H1 (cell line): ENCODE measurements around the gene SP8. TPM values are rescaled to one million over a fixed set of nuclear protein-coding genes. Genes with fewer than 3 reads are reported as not detected.

Source experiments
- CTCF ChIA-PET: fragments of 300-600 bp; sonication (Branson Sonifier 250); formaldehyde crosslinking; loops from one replicate; lab custom pipeline; 2021; ENCODE audit not compliant: partially characterized antibody; lab: Charles Lee
- POLR2A ChIA-PET: fragments of 300-600 bp; sonication (Branson Sonifier 250); formaldehyde crosslinking; loops from one replicate; lab custom pipeline; 2021; ENCODE audit warnings: inconsistent platforms; ENCODE audit not compliant: partially characterized antibody; lab: Charles Lee
- DNase-seq, 2 experiments: peaks; one replicate each; pipeline versions ENCODE4 v3.0.0 to v3.0.0-alpha.2; 2010 to 2022; ENCODE audit warnings: low spot score in 2 of 2, low read depth in 1 of 2, mixed read lengths in 1 of 2
- FAIRE-seq: peaks from 2 replicates; lab custom pipeline; 2011; peaks lifted over from hg19 to GRCh38; lab: Jason Lieb, UNC
- H2AFZ ChIP-seq: 2 replicates; pipeline ENCODE4 v1.8.1; 2012; ENCODE audit warnings: low read length, inconsistent platforms
- H2AK5ac ChIP-seq: 2 replicates; pipeline ENCODE4 v1.6.1; 2013; ENCODE audit warnings: low read depth, low read length
- H2BK120ac ChIP-seq: replicated peaks from 2 replicates; pipeline ENCODE3; 2013; ENCODE audit warnings: low read depth, low read length, inconsistent platforms
- H2BK12ac ChIP-seq: 2 replicates; pipeline ENCODE4 v1.6.1; 2013; ENCODE audit warnings: low read depth, low read length
- H2BK15ac ChIP-seq: 2 replicates; pipeline ENCODE4 v1.6.1; 2013; ENCODE audit warnings: low read length
- H2BK20ac ChIP-seq: 2 replicates; pipeline ENCODE4 v1.6.1; 2013; ENCODE audit warnings: low read length
- H2BK5ac ChIP-seq: 2 replicates; pipeline ENCODE4 v1.6.1; 2013; ENCODE audit warnings: low read depth, low read length
- H3K14ac ChIP-seq: 2 replicates; pipeline ENCODE4 v1.6.1; 2013; ENCODE audit warnings: inconsistent platforms; ENCODE audit not compliant: insufficient read length
- H3K18ac ChIP-seq: 2 replicates; pipeline ENCODE4 v1.6.1; 2013; ENCODE audit warnings: low read length; ENCODE audit errors: extremely low read depth
- H3K23ac ChIP-seq: 2 replicates; pipeline ENCODE4 v1.6.1; 2013; ENCODE audit warnings: inconsistent platforms; ENCODE audit not compliant: insufficient read length
- H3K23me2 ChIP-seq: 2 replicates; pipeline ENCODE4 v1.6.1; 2013; ENCODE audit warnings: low read depth, low read length
- H3K27ac ChIP-seq: 2 replicates; pipeline ENCODE4 v1.6.1; 2011; ENCODE audit warnings: low read depth, low read length, inconsistent platforms
- H3K27me3 ChIP-seq, 4 experiments: replicated peaks in 1 of 4; 1 replicate in 1 of 4; 2 replicates in 3 of 4; pipeline versions ENCODE4 v1.6.1 to v1.8.1; 2011 to 2013; ENCODE audit warnings: low read length in 3 of 4, mild to moderate bottlenecking in 3 of 4, inconsistent platforms in 2 of 4, mixed read lengths in 2 of 4, moderate library complexity in 1 of 4; ENCODE audit not compliant: control insufficient read depth in 3 of 4, insufficient read depth in 3 of 4; ENCODE audit errors: extremely low read depth in 1 of 4
- H3K36me3 ChIP-seq, 4 experiments: 2 replicates each; pipeline versions ENCODE4 v1.6.1 to v1.8.1; 2011 to 2013; ENCODE audit warnings: mild to moderate bottlenecking in 4 of 4, low read length in 3 of 4, moderate library complexity in 2 of 4, control low read depth in 1 of 4, inconsistent platforms in 1 of 4; ENCODE audit not compliant: insufficient read depth in 4 of 4, control insufficient read depth in 2 of 4
- H3K4ac ChIP-seq: replicated peaks from 2 replicates; pipeline ENCODE3; 2013; ENCODE audit warnings: low read length, low read depth, mixed read lengths, inconsistent platforms; ENCODE audit not compliant: insufficient read length
- H3K4me1 ChIP-seq, 4 experiments: replicated peaks in 1 of 4; 1 replicate in 1 of 4; 2 replicates in 3 of 4; pipeline versions ENCODE4 v1.6.1 to v1.8.1; 2011 to 2013; ENCODE audit warnings: low read length in 3 of 4, inconsistent platforms in 2 of 4, mixed read lengths in 1 of 4; ENCODE audit not compliant: insufficient read depth in 4 of 4, control insufficient read depth in 3 of 4
- H3K4me2 ChIP-seq, 2 experiments: 2 replicates each; pipeline versions ENCODE4 v1.6.1 to v1.8.1; 2011 to 2013; ENCODE audit warnings: low read depth in 2 of 2, low read length in 2 of 2, control low read depth in 1 of 2, inconsistent platforms in 1 of 2, mild to moderate bottlenecking in 1 of 2; ENCODE audit not compliant: insufficient read depth in 1 of 2
- H3K4me3 ChIP-seq, 4 experiments: fragments of 200-600, 300-600 bp in 1 of 4; sonication (generic), shearing (Covaris generic), sonication (Bioruptor Twin) in 1 of 4; 2 replicates each; pipeline versions ENCODE4 v1.5.1 to v1.8.1; 2011 to 2016; ENCODE audit warnings: low read length in 4 of 4, low read depth in 3 of 4, control low read depth in 2 of 4, inconsistent platforms in 2 of 4, mild to moderate bottlenecking in 2 of 4, mixed read lengths in 1 of 4, moderate library complexity in 1 of 4; ENCODE audit not compliant: insufficient read depth in 2 of 4; ENCODE audit errors: extremely low read depth in 1 of 4
- H3K56ac ChIP-seq: replicated peaks from 2 replicates; pipeline ENCODE3; 2013; ENCODE audit warnings: low read depth, mild to moderate bottlenecking, mixed read lengths, low read length, inconsistent platforms; ENCODE audit not compliant: insufficient read length
- H3K79me1 ChIP-seq: 2 replicates; pipeline ENCODE4 v1.6.1; 2013; ENCODE audit warnings: low read depth, low read length, control low read depth
- H3K79me2 ChIP-seq, 2 experiments: 2 replicates each; pipeline versions ENCODE4 v1.6.1 to v1.8.1; 2012 to 2013; ENCODE audit warnings: low read length in 2 of 2, mild to moderate bottlenecking in 2 of 2, inconsistent platforms in 1 of 2; ENCODE audit not compliant: insufficient read depth in 2 of 2, control insufficient read depth in 1 of 2
- H3K9ac ChIP-seq, 4 experiments: replicated peaks in 1 of 4; 1 replicate in 1 of 4; 2 replicates in 3 of 4; pipeline versions ENCODE4 v1.6.1 to v1.8.1; 2011 to 2013; ENCODE audit warnings: low read depth in 3 of 4, low read length in 3 of 4, control low read depth in 2 of 4, mild to moderate bottlenecking in 2 of 4, moderate library complexity in 2 of 4, inconsistent platforms in 1 of 4; ENCODE audit errors: extremely low read depth in 1 of 4
- H3K9me3 ChIP-seq, 2 experiments: 2 replicates each; pipeline versions ENCODE4 v1.6.1 to v1.8.1; 2012 to 2013; ENCODE audit warnings: mild to moderate bottlenecking in 2 of 2, moderate library complexity in 2 of 2, control low read depth in 1 of 2, inconsistent platforms in 1 of 2, low read depth in 1 of 2, low read length in 1 of 2, mixed read lengths in 1 of 2; ENCODE audit not compliant: insufficient read depth in 2 of 2
- H4K20me1 ChIP-seq, 2 experiments: replicated peaks in 1 of 2; 2 replicates each; pipeline versions ENCODE3 to v1.8.1; 2011 to 2013; ENCODE audit warnings: inconsistent platforms in 2 of 2, low read length in 2 of 2, mild to moderate bottlenecking in 1 of 2; ENCODE audit not compliant: insufficient read depth in 2 of 2, control insufficient read depth in 1 of 2
- H4K5ac ChIP-seq: 2 replicates; pipeline ENCODE4 v1.6.1; 2013; ENCODE audit warnings: low read length, low read depth, mixed read lengths, inconsistent platforms; ENCODE audit not compliant: insufficient read length
- H4K8ac ChIP-seq: 2 replicates; pipeline ENCODE4 v1.8.0; 2013; ENCODE audit warnings: mild to moderate bottlenecking, moderate library complexity, low read length, inconsistent platforms; ENCODE audit not compliant: insufficient read depth; ENCODE audit errors: extremely low read depth
- H4K91ac ChIP-seq: replicated peaks from 2 replicates; pipeline ENCODE3; 2013; ENCODE audit warnings: low read length, mixed read lengths, inconsistent platforms; ENCODE audit not compliant: insufficient read length
- RAD21 ChIP-seq, 2 experiments: IDR thresholded peaks in 1 of 2; conservative IDR thresholded peaks in 1 of 2; 2 replicates each; pipeline ENCODE4 v1.6.1; 2011; ENCODE audit warnings: low read depth in 2 of 2, low read length in 2 of 2, improper control_type of control experiment in 1 of 2, inconsistent platforms in 1 of 2, mild to moderate bottlenecking in 1 of 2, moderate library complexity in 1 of 2
- RNF2 ChIP-seq: fragments of 200-900, 300-1000 bp; sonication (generic); IDR thresholded peaks from 2 replicates; pipeline ENCODE4 v1.7.1; 2016; ENCODE audit warnings: borderline replicate concordance, low read depth, mild to moderate bottlenecking, antibody characterized with exemption, low read length; ENCODE audit not compliant: poor library complexity, severe bottlenecking; ENCODE audit errors: missing control alignments
- WGBS, 2 experiments: shearing (Covaris generic) in 1 of 2; methylation state at CpG; one replicate each; pipeline versions ENCODE4 v1.1.6 to v1.1.7; 2013 to 2015; ENCODE audit warnings: low lambda C conversion rate in 2 of 2, mixed read lengths in 2 of 2, inconsistent platforms in 1 of 2, low coverage in 1 of 2, missing lambda C conversion rate in 1 of 2; ENCODE audit not compliant: insufficient replicate concordance in 2 of 2, insufficient coverage in 1 of 2, insufficient read length in 1 of 2; ENCODE audit errors: extremely low coverage in 1 of 2, missing lambda C conversion rate in 1 of 2; 5-methylcytosine and 5-hydroxymethylcytosine counted together
- polyA plus RNA-seq, 7 experiments: library from polyadenylated mRNA; depleted of rRNA in 3 of 7; stranded (reverse) in 5 of 7; unstranded in 2 of 7; fragments of >200 nt in 5 of 7; fragments of 200-250 nt in 2 of 7; gene quantifications; 1 replicate in 5 of 7; 2 replicates in 1 of 7; 4 replicates in 1 of 7; pipeline versions ENCODE4 v1.2.1 to v1.2.3, GENCODE V29; 2011 to 2013; ENCODE audit warnings: missing spikeins in 2 of 7, mixed read lengths in 2 of 7
- total RNA-seq: library from RNA; stranded (reverse); fragmentation: NEBNext Ultra II Directional; extraction: Animal tissue kit (Norgen Biotek cat#: 25700); gene quantifications from 2 replicates; pipeline ENCODE4 v1.2.1, GENCODE V29; 2021

Gene SP8
- total and polyA plus RNA-seq, 2 of the 8 experiments (the other 6 are each of a cell fraction or from before 2014, with no cell fraction given) = 11.3 to 12.0 TPM

GRCh38 chr7:20786049-20786412 is 655 bp downstream of the SP8 start:
- no peak overlapping the region for H3K27ac ChIP-seq
- no peaks in the 10 kb centered on the region for H3K36me3 ChIP-seq
- 2% methylated on average over 10 of the region's 10 CpGs; no CpG with 5 or more reads in 1 of the 2 experiments for WGBS, 2 experiments
- H2BK20ac ChIP-seq = no peak overlapping the region
- H4K20me1 ChIP-seq = no peaks in the 10 kb centered on the region
- H2AFZ ChIP-seq = no peak overlapping the region
- peaks cover 0 to 28% of the 10 kb centered on the region in 2 experiments; a peak in 2 of 4 replicates for H3K79me2 ChIP-seq
- FAIRE-seq (no peak), DNase-seq (no peak)
- peak overlapping the region; percentile 95 to 99 for H3K4me2 ChIP-seq
- peaks cover 25% of the 10 kb centered on the region for H3K23me2 ChIP-seq
- no peak overlapping the region for H3K4ac ChIP-seq
- no peak overlapping the region for H3K23ac ChIP-seq
- H3K14ac ChIP-seq = no peak overlapping the region
- no peak overlapping the region for H4K91ac ChIP-seq
- no peak overlapping the region for H4K8ac ChIP-seq
- H3K4me3 ChIP-seq = peak overlapping the region; percentile 80 to 92 (median 86)
- H3K79me1 ChIP-seq = no peaks in the 10 kb centered on the region
- no peaks in the 10 kb centered on the region for H3K9me3 ChIP-seq
- no peak overlapping the region for H2BK12ac ChIP-seq
- no peak overlapping the region for H3K56ac ChIP-seq
- no peak overlapping the region for H2BK5ac ChIP-seq
- peaks cover 0 to 25% (median 15%) of the 10 kb centered on the region in 4 experiments; a peak in 6 of 7 replicates for H3K4me1 ChIP-seq
- no peak overlapping the region for H2AK5ac ChIP-seq
- H2BK120ac ChIP-seq = no peak overlapping the region
- H3K18ac ChIP-seq = no peak overlapping the region
- H3K27me3 ChIP-seq = peaks cover 10 to 45% (median 26%) of the 10 kb centered on the region in 4 experiments
- H4K5ac ChIP-seq = no peak overlapping the region
- CTCF ChIA-PET = interaction anchor here (1.0 to 7.9 kb wide), 6 partner anchors 6 to 21 kb away, joined by 3 to 48 read pairs (median 4); no protein-coding TSS in a partner anchor
- POLR2A ChIA-PET = interaction anchor here (2.7 to 14.6 kb wide), 2 partner anchors 9 to 45 kb away, joined by 8 to 192 read pairs; partner anchors contain the start of gene SP8
- peak overlapping the region in 2 of 4 experiments; percentile 54 to 63; a peak in 2 of 7 replicates for H3K9ac ChIP-seq
- H2BK15ac ChIP-seq = no peak overlapping the region
- TF ChIP-seq RAD21 (IDR thresholded peaks at IDR 0.05 in 1 of 2, conservative IDR thresholded peaks at IDR 0.05 in 1 of 2; ENCODE audit: low read depth in 2 of 2, low read length in 2 of 2) (no peak), RNF2 (peak; percentile 56)
